VCaP (cell line): Measurements from ENCODE around the gene TMEM131L.
"Not testable (repeated sequence)": the region's sequence is repeated elsewhere in the genome, so short reads cannot be mapped to it uniquely, and the experiment has no call there.

Experiments used
- H3K27ac ChIP-seq: fragments of 450-650 bp; 2 replicates; pipeline ENCODE4 v1.5.1; 2017
- TF ChIP-seq, protein P1 (sequence below): fragments of 450-650 bp; conservative IDR thresholded peaks from 2 replicates; pipeline ENCODE4 v1.5.1; 2017; ENCODE audit warnings: mild to moderate bottlenecking, moderate library complexity

The TMEM131L gene

DNA sequence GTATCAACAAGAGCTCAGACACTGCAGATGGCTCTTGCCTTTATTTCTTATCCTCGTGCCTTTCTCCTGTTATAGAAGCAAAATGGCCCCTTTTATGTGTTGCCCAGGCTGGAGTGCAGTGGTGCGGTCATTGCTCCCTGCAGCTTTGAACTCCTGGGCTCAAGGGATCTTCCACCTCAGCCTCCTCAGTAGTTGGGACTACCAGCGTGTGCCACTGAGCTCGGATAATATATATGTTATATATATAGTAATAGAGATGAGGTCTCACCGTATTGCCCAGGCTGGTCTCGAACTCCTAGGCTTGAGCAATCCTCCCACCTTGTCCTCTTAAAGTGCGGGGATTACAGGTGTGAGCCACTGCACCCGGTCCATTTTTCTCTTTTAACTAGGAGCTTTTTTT lies 79.7 kb downstream of the TMEM131L start:
- H3K27ac ChIP-seq, result no peak overlapping the region
- TF ChIP-seq, protein P1, sequence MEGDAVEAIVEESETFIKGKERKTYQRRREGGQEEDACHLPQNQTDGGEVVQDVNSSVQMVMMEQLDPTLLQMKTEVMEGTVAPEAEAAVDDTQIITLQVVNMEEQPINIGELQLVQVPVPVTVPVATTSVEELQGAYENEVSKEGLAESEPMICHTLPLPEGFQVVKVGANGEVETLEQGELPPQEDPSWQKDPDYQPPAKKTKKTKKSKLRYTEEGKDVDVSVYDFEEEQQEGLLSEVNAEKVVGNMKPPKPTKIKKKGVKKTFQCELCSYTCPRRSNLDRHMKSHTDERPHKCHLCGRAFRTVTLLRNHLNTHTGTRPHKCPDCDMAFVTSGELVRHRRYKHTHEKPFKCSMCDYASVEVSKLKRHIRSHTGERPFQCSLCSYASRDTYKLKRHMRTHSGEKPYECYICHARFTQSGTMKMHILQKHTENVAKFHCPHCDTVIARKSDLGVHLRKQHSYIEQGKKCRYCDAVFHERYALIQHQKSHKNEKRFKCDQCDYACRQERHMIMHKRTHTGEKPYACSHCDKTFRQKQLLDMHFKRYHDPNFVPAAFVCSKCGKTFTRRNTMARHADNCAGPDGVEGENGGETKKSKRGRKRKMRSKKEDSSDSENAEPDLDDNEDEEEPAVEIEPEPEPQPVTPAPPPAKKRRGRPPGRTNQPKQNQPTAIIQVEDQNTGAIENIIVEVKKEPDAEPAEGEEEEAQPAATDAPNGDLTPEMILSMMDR, result no peak

DNA sequence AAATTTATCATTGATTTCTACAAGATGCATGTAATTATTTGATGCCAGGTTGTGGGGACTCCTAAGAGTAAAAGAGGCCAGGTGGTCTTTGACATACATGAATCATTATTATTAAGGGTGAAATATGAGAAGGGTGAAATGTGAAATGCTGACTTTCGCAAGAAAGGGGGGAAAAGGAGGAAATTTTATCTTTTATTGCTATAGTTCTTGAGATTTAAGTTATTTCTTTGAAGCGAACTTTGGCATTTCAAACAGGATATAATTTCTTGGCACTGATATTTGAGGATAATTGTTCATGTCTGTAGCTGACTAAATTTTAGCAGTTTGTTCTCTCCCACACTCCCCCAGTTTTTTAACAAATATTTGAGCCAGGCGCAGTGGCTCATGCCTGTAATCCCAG lies 80.1 kb downstream of the TMEM131L start:
- H3K27ac ChIP-seq, result no peak overlapping the region
- TF ChIP-seq, protein P1, result no peak

DNA sequence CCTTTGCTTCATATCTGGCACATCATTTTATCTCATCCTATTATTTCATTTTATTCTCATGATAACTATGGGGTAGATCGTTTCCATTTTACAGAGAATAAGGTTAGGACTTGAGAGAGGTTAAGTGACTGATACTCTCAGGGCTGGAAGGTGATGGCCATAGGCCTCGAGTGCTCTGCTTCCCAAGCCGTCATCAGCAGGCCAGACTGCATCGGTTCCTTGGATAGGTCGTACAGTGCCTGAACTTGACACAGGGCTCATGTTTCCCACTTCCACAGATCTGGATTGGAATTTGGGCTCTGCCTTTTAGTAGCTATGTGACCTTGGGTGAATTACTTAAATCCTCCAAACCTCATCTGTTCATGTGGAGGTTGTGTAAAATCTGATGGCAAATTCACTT lies 81.4 kb downstream of the TMEM131L start:
- H3K27ac ChIP-seq, result no peak overlapping the region
- TF ChIP-seq, protein P1, result no peak

DNA sequence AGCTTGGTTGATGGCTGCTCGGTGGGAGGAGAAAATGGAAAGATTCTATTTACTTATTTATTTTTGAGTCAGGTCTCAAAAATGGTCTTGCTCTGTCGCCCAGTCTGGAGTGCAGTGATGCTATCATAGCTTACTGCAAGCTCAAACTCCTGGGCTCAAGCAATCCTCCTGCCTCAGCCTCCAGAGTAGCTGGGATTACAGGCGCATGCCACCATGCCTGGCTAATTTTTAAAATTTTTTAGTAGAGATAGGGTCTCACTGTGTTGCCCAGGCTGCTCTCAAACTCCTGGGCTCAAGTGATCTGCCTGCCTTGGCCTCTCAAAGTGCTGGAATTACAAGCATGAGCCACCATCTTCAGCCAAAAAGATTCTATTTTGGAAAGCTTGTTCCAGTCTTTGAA lies 82.7 kb downstream of the TMEM131L start:
- not testable (repeated sequence) for H3K27ac ChIP-seq

DNA sequence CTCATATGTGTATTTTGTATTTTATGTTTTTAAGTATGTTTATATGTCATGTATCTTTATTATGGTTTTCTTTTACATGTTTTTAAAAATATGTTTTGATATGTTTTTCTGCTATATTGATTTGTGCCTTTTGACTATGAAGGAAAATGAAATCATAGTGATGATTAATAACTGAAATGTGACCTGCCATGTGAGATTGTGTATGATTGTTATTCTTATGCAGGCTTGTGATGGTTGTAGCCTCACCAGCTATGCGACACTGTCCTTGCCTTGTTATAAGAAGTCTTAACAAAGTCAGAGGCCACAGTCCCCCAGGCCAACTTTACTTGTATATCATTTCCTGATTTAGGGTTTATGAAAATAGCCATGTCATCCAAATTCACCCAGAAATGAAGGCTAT lies 83.2 kb downstream of the TMEM131L start:
- no peak overlapping the region for H3K27ac ChIP-seq
- TF ChIP-seq, protein P1, result no peak

DNA sequence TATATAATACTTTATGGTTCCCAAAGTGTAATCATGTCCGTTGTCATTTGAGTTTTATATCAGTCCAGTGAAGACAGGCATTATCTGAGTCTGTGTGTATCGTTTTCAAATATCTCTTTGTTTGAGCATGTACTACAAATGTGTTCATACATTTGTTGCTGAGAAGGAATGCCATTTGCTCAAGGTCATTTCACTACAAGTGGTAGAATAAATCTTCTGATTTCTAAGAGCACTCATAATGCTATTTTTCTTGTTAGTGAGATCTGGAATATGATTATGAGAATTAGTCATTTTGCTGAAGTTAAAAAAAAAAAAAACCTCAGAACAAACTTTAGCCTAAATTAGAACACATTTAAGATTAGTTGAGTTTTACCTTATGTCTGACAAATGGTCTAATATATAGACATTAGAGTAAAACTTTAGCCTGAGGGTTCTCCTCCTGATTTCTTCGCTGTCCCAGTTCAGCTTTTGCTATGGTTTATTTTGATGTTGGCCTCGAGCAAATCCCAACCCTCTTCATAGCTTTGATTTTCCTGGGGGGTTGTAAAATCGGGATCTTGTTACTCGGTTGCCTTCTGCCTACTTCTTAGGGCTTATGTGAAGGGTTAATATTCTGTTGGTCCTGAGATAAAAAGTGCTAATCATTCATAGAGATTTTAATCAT lies 87.1 kb downstream of the TMEM131L start:
- TF ChIP-seq, protein P1, result no peak
- H3K27ac ChIP-seq, result no peak overlapping the region

DNA sequence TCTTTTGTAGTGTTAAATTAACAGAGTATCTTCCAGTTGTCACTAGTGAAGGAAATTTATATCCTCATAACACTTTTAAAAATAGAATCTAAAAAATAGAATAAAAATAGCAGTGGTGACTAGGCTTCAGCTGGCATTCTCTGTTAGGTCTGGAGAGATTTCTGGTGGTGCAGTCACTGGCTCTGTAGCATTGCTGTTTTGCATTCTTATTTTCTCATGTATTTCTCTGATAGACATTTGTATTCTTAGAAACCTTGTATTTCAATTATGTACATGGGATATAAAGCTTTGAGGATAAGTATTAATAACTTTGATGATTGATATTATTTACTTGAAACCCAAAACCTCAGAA lies 87.6 kb downstream of the TMEM131L start:
- no peak overlapping the region for H3K27ac ChIP-seq
- TF ChIP-seq, protein P1, result no peak

DNA sequence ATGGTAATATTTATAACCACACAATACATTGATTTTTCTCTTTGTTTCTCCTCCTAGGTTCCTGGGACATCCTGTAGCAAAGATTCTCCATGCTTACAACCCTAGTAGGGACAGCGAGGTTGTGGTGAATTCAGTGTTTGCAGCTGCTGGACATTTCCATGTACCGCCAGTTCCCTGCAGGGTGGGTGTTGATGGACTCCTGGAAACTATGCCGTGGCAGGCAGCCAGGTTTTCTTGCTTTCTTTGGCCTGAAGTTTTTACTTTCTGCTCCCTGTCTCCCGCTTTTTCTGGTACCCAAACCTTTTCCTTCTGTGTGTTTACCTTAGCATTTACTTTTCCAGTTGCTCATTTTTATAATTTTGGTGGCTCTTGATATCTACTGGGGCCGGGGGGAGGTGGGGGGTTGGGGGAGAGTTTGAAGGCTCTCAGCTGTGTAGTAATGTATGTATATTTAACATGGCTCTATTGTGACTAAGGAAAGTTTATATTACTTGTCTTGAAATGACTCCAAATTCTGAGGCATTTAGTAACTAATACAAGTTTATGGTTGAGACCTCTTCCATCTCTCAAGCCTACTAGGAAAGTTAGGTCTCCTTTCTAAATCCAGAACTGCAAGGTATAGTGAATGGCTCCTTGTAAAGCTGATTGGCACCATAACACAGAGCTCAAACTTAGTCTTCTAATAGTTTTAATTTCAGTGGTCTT lies 89.7 kb downstream of the TMEM131L start:
- H3K27ac ChIP-seq, result no peak overlapping the region; the same call in 1 of the 2 replicates
- TF ChIP-seq, protein P1, result no peak
